GM19328 (cell line): ENCODE measurements around the gene LNPEP.

Source experiments
- ATAC-seq: cut with Tn5 transposase; IDR thresholded peaks from one replicate; pipeline ENCODE4 v1.9.1; 2021; ENCODE audit warnings: mild to moderate bottlenecking, moderate library complexity; ENCODE audit not compliant: unreplicated experiment

The LNPEP gene

DNA sequence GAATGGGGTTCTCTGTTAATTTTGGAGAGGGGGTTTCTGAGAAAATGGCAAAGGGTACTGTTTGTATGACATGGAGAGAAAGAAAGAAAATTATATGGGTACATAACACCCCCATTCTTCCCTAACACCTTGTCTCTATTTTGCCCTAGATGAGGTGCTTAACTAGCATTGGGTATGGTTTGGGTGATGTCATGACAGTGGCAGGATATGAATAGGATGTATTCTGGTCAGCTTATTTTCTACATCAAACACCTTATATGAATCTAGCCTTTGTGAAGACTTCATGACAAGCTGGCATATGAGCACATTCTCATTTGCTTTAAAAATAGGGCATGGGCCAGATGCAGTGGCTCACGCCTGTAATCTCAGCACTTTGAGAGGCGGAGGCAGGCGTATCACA lies 58.6 kb downstream of the LNPEP start:
- no peak for ATAC-seq

GRCh38 chr5:96995419-96995818 lies 59.5 kb downstream of the LNPEP start:
- no peak for ATAC-seq

GRCh38 chr5:96997265-96997859 lies 61.5 kb downstream of the LNPEP start:
- ATAC-seq, result peak; percentile 73

GRCh38 chr5:96999856-97000255 lies 64.0 kb downstream of the LNPEP start:
- ATAC-seq, result no peak

- ATAC-seq, result no peak
Observed at GRCh38 chr5:97000391-97000790, 64.5 kb downstream of the LNPEP start.

- no peak for ATAC-seq
Observed at GRCh38 chr5:97002983-97003382, 67.1 kb downstream of the LNPEP start.

GRCh38 chr5:97004423-97005060 lies 68.7 kb downstream of the LNPEP start:
- no peak for ATAC-seq

DNA sequence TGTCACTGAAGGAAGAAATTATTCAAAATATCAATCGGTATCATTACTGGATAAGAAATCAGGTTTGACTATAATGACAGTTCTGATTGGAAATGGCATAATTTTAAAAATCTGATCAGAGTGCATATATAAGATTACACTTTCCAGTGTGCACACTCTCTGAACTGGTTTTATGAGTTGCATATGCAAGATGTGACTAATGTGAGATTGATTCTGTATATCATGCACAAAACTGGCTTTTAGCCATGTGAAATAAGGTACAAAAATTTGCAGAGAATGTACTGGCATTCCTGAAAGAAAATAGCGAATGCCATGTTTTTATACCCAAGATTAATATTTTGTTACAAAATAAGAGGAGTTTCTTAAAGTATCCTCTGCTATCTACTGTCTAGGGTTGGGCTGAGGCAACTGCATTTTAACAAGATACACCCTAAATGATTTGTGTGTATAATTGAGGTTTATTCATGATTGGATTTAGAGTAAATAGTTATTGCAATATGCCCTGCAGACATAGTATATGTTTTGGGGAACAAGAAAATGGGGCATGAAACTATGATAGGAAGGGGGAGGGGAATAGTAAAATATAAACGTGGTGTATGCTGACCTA lies 70.7 kb downstream of the LNPEP start:
- ATAC-seq, result no peak

DNA sequence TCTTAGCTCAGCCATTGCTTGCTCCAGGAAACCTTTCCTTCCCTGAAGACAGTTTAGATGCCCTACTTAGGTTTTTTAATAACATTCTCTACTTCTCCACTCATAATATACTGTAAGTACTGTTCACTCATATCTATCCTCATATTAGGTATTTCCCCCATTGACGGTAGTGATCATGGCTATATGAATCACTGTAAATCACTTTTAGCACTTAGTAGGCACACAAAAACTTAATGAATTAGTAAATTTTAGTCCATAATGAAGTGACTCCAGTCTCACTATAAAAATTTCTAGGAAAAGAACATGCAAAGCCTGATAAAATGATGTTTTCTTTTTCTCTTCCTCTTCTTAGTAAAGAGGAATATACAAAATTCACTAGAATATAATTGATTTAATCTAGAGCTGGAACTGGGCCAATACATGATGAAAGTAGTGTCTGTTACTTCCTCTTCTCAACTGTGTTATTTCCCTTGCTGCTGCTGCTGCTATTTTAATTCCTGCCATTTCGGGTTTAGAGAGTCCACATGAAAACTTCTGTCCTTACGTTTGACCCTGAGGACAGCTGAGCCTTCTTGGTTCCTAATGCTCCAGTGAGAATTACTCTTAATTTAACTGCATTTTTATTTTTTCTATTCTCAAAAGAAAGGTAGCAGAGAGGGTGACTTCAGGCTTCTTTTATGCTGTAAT lies 73.5 kb downstream of the LNPEP start:
- ATAC-seq, result no peak

GRCh38 chr5:97009921-97010320 lies 74.0 kb downstream of the LNPEP start:
- ATAC-seq, result no peak

GRCh38 chr5:97010606-97011005 lies 74.7 kb downstream of the LNPEP start:
- ATAC-seq, result no peak

GRCh38 chr5:97011567-97011966 lies 75.7 kb downstream of the LNPEP start:
- no peak for ATAC-seq

GRCh38 chr5:97019435-97020117 lies 83.7 kb downstream of the LNPEP start:
- no peak for ATAC-seq

DNA sequence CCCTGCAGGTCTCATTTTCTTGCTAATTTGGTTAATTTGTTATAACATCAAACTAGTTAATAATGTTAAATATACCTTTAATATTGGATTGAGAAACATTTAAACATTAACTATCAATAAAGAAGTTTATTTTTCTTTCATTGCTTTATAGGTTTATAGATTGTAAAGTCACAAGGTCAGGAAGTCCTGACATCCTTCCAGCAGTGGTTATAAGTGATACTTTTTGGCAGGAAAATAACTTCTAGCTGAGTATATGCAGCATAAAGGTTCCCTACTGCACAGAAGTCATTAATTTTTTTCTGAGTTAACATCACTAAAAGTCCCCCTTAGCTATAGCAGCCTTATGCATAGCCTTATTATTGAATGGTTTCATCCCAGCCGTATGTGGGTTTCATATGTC lies 85.5 kb downstream of the LNPEP start:
- ATAC-seq, result no peak

DNA sequence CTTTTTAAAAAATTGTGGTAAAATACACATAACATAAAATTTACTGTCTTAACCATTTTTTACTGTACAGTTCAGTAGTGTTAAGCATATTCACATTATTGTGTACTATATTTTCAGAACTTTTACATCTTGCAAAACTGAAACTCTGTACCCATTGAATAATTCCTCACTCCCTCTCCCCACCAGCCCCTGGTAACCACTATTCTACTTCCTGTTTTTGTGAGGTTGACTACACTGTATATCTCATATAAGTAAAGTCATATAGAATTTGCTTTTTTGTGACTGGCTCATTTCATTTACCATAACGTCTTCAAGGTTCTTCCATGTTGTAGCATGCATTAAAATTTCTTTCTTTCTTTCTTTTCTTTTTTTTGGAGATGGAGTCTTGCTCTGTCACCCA lies 87.0 kb downstream of the LNPEP start:
- ATAC-seq, result no peak

GRCh38 chr5:97026721-97027120 lies 90.8 kb downstream of the LNPEP start:
- ATAC-seq, result no peak

GRCh38 chr5:97037819-97038218 lies 101.9 kb downstream of the LNPEP start:
- ATAC-seq, result no peak

DNA sequence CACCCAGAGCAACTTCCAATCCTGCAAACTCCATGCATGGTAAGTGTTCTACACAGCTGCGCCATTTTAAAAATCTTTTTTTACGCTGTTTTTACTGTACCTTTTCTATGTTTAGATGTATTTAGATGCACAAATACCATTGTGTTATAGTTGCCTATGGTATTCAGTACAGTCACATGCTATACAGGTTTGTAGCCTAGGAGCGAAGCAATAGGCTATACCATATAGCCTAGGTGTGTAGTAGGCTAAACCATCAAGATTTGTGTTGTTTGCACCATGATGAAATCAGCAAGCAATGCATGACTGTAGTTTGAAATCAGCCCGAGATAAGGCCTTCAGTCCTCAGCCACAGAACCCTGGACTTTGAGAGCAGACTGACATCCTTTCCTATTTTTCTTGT lies 105.4 kb downstream of the LNPEP start:
- no peak for ATAC-seq

GRCh38 chr5:97042996-97043395 lies 107.1 kb downstream of the LNPEP start:
- no peak for ATAC-seq

- no peak for ATAC-seq
Observed at GRCh38 chr5:97043511-97043910, 107.6 kb downstream of the LNPEP start.

- no peak for ATAC-seq
Observed at GRCh38 chr5:97044052-97044451, 108.2 kb downstream of the LNPEP start.
